IPS-18c (cell line): ENCODE measurements around the gene PCYT2.

ENCODE experiments used
- H3K4me3 ChIP-seq: 2 replicates; pipeline ENCODE4 v1.7.0; 2013; ENCODE audit warnings: low read depth, mild to moderate bottlenecking, low read length, moderate library complexity; ENCODE audit not compliant: insufficient read depth
- H3K9me3 ChIP-seq: one replicate; pipeline ENCODE4 v1.6.1; 2013; ENCODE audit warnings: mild to moderate bottlenecking, low read length, moderate library complexity; ENCODE audit not compliant: control insufficient read depth, insufficient read depth

The PCYT2 gene

DNA sequence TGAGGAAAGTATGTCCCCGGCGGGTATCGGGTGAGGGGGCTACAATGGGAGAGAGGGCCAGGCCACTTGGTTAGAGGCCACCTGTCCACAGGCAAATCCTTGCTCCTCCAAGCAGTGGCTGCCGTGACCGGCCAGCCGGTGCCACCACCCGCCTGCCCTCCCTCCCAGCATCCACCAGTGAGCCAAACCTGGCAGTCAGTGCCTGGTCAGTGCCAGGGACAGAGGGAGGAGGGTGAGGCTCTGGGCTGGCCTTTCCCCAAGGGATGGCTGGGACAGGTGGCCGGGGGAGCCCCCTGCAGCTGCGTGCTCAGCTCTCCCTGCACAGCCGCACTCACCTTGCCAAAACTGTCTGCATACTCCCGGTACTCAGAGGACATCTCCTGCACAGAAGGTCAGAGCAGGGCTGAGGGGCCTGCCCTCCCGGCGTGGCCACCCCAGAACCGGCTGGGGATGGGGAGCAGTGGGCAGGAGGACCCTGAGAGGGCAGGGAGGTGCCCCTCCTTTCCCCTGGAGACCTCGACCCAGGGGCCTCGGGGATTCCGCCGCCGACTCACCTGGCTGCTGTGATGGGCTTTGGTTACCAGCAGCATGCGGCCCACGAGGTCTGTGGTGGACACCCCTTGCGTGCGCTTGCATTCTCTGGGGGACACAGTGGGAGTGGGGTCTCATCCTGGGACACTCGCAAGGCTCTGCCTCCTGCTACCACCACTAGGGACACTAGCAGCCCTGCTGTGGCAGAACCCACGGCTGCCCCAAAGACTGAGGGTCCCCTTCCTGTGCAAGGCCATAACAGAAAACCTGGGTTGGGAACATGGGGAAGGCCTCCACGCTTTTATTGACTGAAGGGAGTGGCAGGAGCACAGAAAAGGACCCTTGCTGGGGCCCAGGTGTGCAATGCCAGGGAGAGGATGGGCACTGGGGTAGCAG lies 3.7 kb downstream of the PCYT2 start:
- H3K4me3 ChIP-seq, result no peak overlapping the region
- H3K9me3 ChIP-seq, result peaks cover 2% of the 10 kb centered on the region

- H3K9me3 ChIP-seq, result peaks cover 2% of the 10 kb centered on the region
- H3K4me3 ChIP-seq, result no peak overlapping the region
Observed at GRCh38 chr17:81906476-81907218, 4.6 kb downstream of the PCYT2 start.

- H3K9me3 ChIP-seq, result peaks cover 2% of the 10 kb centered on the region
- H3K4me3 ChIP-seq, result no peak overlapping the region
Observed at GRCh38 chr17:81905993-81906392, 5.2 kb downstream of the PCYT2 start.

- no peaks in the 10 kb centered on the region for H3K9me3 ChIP-seq
- H3K4me3 ChIP-seq, result no peak overlapping the region
Observed at GRCh38 chr17:81905424-81905875, 5.7 kb downstream of the PCYT2 start.

GRCh38 chr17:81904600-81905423 lies 6.4 kb downstream of the PCYT2 start:
- Histone ChIP-seq H3K4me3 (no peak overlapping the region), H3K9me3 (no peaks in the 10 kb centered on the region)

- Histone ChIP-seq H3K9me3 (no peaks in the 10 kb centered on the region), H3K4me3 (no peak overlapping the region)
Observed at GRCh38 chr17:81903896-81904599, 7.2 kb downstream of the PCYT2 start.

- Histone ChIP-seq H3K9me3 (no peaks in the 10 kb centered on the region), H3K4me3 (no peak overlapping the region)
Observed at GRCh38 chr17:81903415-81903831, 7.8 kb downstream of the PCYT2 start.

GRCh38 chr17:81902653-81903414 lies 8.4 kb downstream of the PCYT2 start:
- H3K9me3 ChIP-seq, result no peaks in the 10 kb centered on the region
- H3K4me3 ChIP-seq, result peak overlapping the region; percentile 55

DNA sequence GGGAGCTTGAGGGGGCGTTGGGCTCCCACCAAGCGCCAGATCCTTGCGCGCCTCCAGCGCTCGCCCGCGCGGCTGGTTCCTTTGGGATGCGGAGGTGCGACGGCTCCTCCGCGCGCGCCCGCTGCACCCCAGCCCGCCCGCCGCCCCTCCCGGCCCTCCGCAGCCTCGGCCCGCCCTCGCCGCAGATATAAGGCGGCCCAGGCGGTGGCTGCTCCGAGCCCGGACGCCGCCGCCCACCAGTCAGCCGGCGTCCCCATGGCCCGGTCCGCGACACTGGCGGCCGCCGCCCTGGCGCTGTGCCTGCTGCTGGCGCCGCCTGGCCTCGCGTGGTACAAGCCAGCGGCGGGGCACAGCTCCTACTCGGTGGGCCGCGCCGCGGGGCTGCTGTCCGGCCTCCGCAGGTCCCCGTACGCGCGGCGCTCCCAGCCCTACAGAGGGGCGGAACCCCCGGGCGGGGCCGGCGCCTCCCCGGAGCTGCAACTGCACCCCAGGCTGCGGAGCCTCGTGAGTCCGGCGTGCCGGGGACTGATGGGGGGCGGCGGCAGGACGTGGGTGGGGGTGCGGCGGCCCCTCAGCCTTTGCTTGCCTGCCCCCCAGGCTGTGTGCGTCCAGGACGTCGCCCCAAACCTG lies 9.1 kb downstream of the PCYT2 start, which contains the start of gene NPB:
Gene NPB, plus strand, starts transcription at position 216 of the 630 bp plus-strand sequence. Its CDS starts 40 bp downstream, at position 256.
- H3K9me3 ChIP-seq, result no peaks in the 10 kb centered on the region
- peak within 1 kb of the TSS; percentile 55 for H3K4me3 ChIP-seq

GRCh38 chr17:81901167-81902022 lies 9.8 kb downstream of the PCYT2 start:
- no peaks in the 10 kb centered on the region for H3K9me3 ChIP-seq
- H3K4me3 ChIP-seq, result peak overlapping the region; percentile 55; the same call in 1 of the 2 replicates

- Histone ChIP-seq H3K4me3 (no peak overlapping the region), H3K9me3 (no peaks in the 10 kb centered on the region)
Observed at GRCh38 chr17:81900181-81900820, 10.9 kb downstream of the PCYT2 start.

GRCh38 chr17:81899514-81900166 lies 11.6 kb downstream of the PCYT2 start:
- no peaks in the 10 kb centered on the region for H3K9me3 ChIP-seq
- H3K4me3 ChIP-seq, result no peak overlapping the region

- H3K9me3 ChIP-seq, result no peaks in the 10 kb centered on the region
- H3K4me3 ChIP-seq, result no peak overlapping the region
Observed at GRCh38 chr17:81898885-81899284, 12.3 kb downstream of the PCYT2 start.
